IMR-90 (cell line): Measurements from ENCODE around the gene TUBGCP6. TPM values are rescaled to one million over a fixed set of nuclear protein-coding genes. Genes with fewer than 3 reads are reported as not detected.

Experiments used
- ATAC-seq: fragments of 200-7000 bp; cut with Tn5 transposase; 2 replicates; pipeline ENCODE4 v1.9.1; 2020; ENCODE audit warnings: low read depth, mild to moderate bottlenecking, moderate library complexity
- BruUV-seq: library from RNA; stranded (reverse); fragments of 400-500 nt; replicated peaks from 2 replicates; lab custom pipeline; 2021; lab: Mats Ljungman, UMichigan
- CTCF ChIA-PET: fragments of 300-600 bp; formaldehyde crosslinking; extraction: SDS; loops from one replicate; lab custom pipeline; 2021; ENCODE audit warnings: antibody characterized with exemption; lab: Yijun Ruan, JAX
- POLR2A ChIA-PET: fragments of 300-600 bp; sonication (Branson Sonifier 250); formaldehyde crosslinking; loops from one replicate; lab custom pipeline; 2022; ENCODE audit warnings: antibody characterized with exemption; ENCODE audit not compliant: unreplicated experiment; lab: Charles Lee
- DNase-seq: peaks from one replicate; pipeline ENCODE4 v3.0.0; 2013
- H2AFZ ChIP-seq: replicated peaks from 2 replicates; pipeline ENCODE3; 2013; ENCODE audit warnings: low read length, mild to moderate bottlenecking; ENCODE audit not compliant: poor library complexity
- H2AK5ac ChIP-seq: 2 replicates; pipeline ENCODE4 v1.6.1; 2013; ENCODE audit warnings: low read depth, low read length, inconsistent platforms
- H2AK9ac ChIP-seq: replicated peaks from 2 replicates; pipeline ENCODE3; 2013; ENCODE audit warnings: mild to moderate bottlenecking, low read depth, low read length, moderate library complexity; ENCODE audit not compliant: poor library complexity
- H2BK120ac ChIP-seq: 2 replicates; pipeline ENCODE4 v1.6.1; 2013; ENCODE audit warnings: low read depth, low read length, inconsistent platforms
- H2BK15ac ChIP-seq: 3 replicates; pipeline ENCODE4 v1.6.1; 2013; ENCODE audit warnings: low read depth, low read length, inconsistent platforms
- H2BK20ac ChIP-seq: 2 replicates; pipeline ENCODE4 v1.6.1; 2013; ENCODE audit warnings: low read depth, mild to moderate bottlenecking, inconsistent platforms, low read length, moderate library complexity
- H2BK5ac ChIP-seq: 2 replicates; pipeline ENCODE4 v1.6.1; 2013; ENCODE audit warnings: mild to moderate bottlenecking, low read depth, low read length, inconsistent platforms; ENCODE audit not compliant: poor library complexity, severe bottlenecking
- H3K14ac ChIP-seq: replicated peaks from 2 replicates; pipeline ENCODE4 v1.6.1; 2013; ENCODE audit warnings: low read depth, low read length, inconsistent platforms
- H3K18ac ChIP-seq: 2 replicates; pipeline ENCODE4 v1.6.1; 2013; ENCODE audit warnings: low read depth, low read length, control low read depth
- H3K23ac ChIP-seq: 2 replicates; pipeline ENCODE4 v1.6.1; 2013; ENCODE audit warnings: low read depth, low read length, inconsistent platforms
- H3K27ac ChIP-seq: 2 replicates; pipeline ENCODE4 v1.5.1; 2013; ENCODE audit warnings: mild to moderate bottlenecking, control low read depth, low read length; ENCODE audit not compliant: insufficient read depth
- H3K27me3 ChIP-seq: 2 replicates; pipeline ENCODE4 v1.6.1; 2013; ENCODE audit warnings: low read length; ENCODE audit not compliant: control insufficient read depth, insufficient read depth
- H3K36me3 ChIP-seq: 2 replicates; pipeline ENCODE4 v1.6.1; 2013; ENCODE audit warnings: low read length, mixed read lengths; ENCODE audit not compliant: control insufficient read depth, insufficient read depth
- H3K4ac ChIP-seq: 2 replicates; pipeline ENCODE4 v1.6.1; 2013; ENCODE audit warnings: low read depth, low read length, inconsistent platforms
- H3K4me1 ChIP-seq: 2 replicates; pipeline ENCODE4 v1.6.1; 2013; ENCODE audit warnings: low read length, mixed read lengths; ENCODE audit not compliant: control insufficient read depth, insufficient read depth
- H3K4me2 ChIP-seq: 2 replicates; pipeline ENCODE4 v1.6.1; 2013; ENCODE audit warnings: low read depth, mild to moderate bottlenecking, control low read depth, low read length, moderate library complexity
- H3K4me3 ChIP-seq: 2 replicates; pipeline ENCODE4 v1.5.1; 2013; ENCODE audit warnings: low read depth, mild to moderate bottlenecking, control low read depth, low read length, moderate library complexity; ENCODE audit not compliant: insufficient read depth
- H3K56ac ChIP-seq: 2 replicates; pipeline ENCODE4 v1.6.1; 2013; ENCODE audit warnings: low read length, inconsistent platforms; ENCODE audit not compliant: insufficient read depth; ENCODE audit errors: extremely low read depth
- H3K79me1 ChIP-seq, 2 experiments: 2 replicates each; pipeline ENCODE4 v1.6.1; 2013; ENCODE audit warnings: low read length in 2 of 2, inconsistent platforms in 1 of 2, low read depth in 1 of 2
- H3K9ac ChIP-seq: 2 replicates; pipeline ENCODE4 v1.6.1; 2013; ENCODE audit warnings: low read depth, low read length, control low read depth
- H3K9me1 ChIP-seq: 2 replicates; pipeline ENCODE4 v1.6.1; 2013; ENCODE audit warnings: low read length, inconsistent platforms; ENCODE audit not compliant: insufficient read depth
- H3K9me3 ChIP-seq: 2 replicates; pipeline ENCODE4 v1.6.1; 2013; ENCODE audit warnings: low read length; ENCODE audit not compliant: control insufficient read depth, insufficient read depth
- H4K20me1 ChIP-seq: 2 replicates; pipeline ENCODE4 v1.6.1; 2013; ENCODE audit warnings: low read length, inconsistent platforms; ENCODE audit not compliant: insufficient read depth
- H4K5ac ChIP-seq: 2 replicates; pipeline ENCODE4 v1.6.1; 2013; ENCODE audit warnings: mild to moderate bottlenecking, low read depth, low read length, control low read depth
- H4K8ac ChIP-seq, 2 experiments: 2 replicates each; pipeline ENCODE4 v1.6.1; 2013; ENCODE audit warnings: low read depth in 2 of 2, low read length in 2 of 2, control low read depth in 1 of 2, inconsistent platforms in 1 of 2
- H4K91ac ChIP-seq: 2 replicates; pipeline ENCODE4 v1.6.1; 2013; ENCODE audit warnings: low read depth, low read length, inconsistent platforms; ENCODE audit not compliant: insufficient read depth
- FOS ChIP-seq: fragments of 150-350 bp; IDR thresholded peaks from 2 replicates; pipeline ENCODE4 v1.6.1; 2016; ENCODE audit warnings: low read depth, low read length
- MAZ ChIP-seq: IDR thresholded peaks from 2 replicates; pipeline ENCODE4 v1.6.1; 2012; ENCODE audit warnings: low read depth, mild to moderate bottlenecking, low read length, improper control_type of control experiment, moderate library complexity, borderline replicate concordance
- RFX5 ChIP-seq: IDR thresholded peaks from 2 replicates; pipeline ENCODE4 v1.8.0; 2012; ENCODE audit warnings: low read depth, mild to moderate bottlenecking, low read length, moderate library complexity
- WGBS, 2 experiments: methylation state at CpG; one replicate each; pipeline versions ENCODE4 v1.1.5 to v1.1.7; 2013; ENCODE audit warnings: missing lambda C conversion rate in 2 of 2; ENCODE audit not compliant: insufficient read length in 1 of 2; ENCODE audit errors: extremely low coverage in 2 of 2; 5-methylcytosine and 5-hydroxymethylcytosine counted together
- dilution Hi-C: fragments of 300-500 bp; cut with HindIII; formaldehyde crosslinking; loops from one replicate; pipeline ENCODE4 v1.14.3; 2018; ENCODE audit warnings: low sequenced_read_pairs; ENCODE audit not compliant: unreplicated experiment
- in situ Hi-C: fragments of 300-500 bp; cut with MboI; formaldehyde crosslinking; loops from 3 replicates; pipeline ENCODE4 v1.14.3; 2019; ENCODE audit warnings: low sequenced_read_pairs, inconsistent platforms, mixed read lengths
- intact Hi-C: fragments of 100-400 bp; cut with micrococcal nuclease; formaldehyde crosslinking; loops from 2 replicates; pipeline ENCODE4 v1.10.0; 2022
- polyA plus RNA-seq, 3 experiments: library from polyadenylated mRNA; depleted of rRNA; stranded (reverse); fragments of >200 nt; gene quantifications; 2 replicates each; pipeline ENCODE4 v1.2.3, GENCODE V29; 2012; ENCODE audit warnings: low replicate concordance in 1 of 3
- total RNA-seq: library from RNA; depleted of rRNA; stranded (reverse); fragments of >200 nt; gene quantifications from 2 replicates; pipeline ENCODE4 v1.2.3, GENCODE V29; 2012

The TUBGCP6 gene
- total and polyA plus RNA-seq, 2 of the 4 experiments (the other 2 are of a cell fraction), result 10.8 to 28.6 TPM

DNA sequence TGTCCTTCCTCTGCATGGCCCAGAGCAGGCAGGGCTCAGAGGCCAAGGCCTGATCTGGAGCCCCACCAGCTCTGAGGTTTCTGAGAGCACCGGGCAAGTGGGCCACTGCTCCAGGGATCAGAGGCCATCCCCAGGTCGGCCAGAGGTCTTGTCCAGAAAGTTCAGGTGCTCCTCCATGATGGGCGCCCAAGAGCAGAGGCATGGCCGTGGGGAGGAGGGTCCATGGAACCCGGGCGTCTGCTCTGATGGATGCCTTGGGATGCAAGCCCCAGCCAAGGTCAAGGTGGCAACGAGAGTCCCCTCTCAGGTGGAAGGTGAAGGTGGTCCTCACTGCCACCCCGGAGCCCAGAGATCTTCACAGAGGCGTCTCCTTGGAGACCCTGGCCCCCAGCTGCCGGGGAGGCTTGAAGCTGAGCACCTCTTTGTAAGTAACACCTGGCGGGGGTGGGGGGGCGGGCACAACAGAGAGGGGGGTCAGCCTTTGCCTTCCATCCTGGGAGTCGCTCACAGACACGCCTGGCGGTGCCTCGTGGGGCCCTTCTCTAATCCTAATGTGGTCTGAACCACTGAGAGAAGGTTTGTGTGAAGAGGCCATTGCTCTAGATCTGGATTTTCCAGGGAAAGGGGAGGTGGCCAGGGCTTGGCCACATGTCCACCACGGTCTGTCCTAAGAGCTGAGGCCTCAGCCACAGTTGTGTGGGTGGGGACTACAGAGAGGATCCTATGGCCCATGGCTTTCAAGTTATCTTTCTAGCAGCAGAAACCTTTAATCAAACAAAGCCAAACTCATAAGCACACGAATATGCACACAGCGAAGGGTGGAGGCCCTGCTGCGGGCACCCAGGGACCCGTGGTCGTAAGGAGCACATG is 8.5 kb upstream of the TUBGCP6 start:
- Histone ChIP-seq H3K9me3 (no peaks in the 10 kb centered on the region), H2BK5ac (no peak overlapping the region), H4K91ac (no peak overlapping the region), H3K4me3 (no peak overlapping the region), H3K36me3 (peaks cover 36% of the 10 kb centered on the region; the same call in 1 of the 2 replicates), H2AK5ac (no peak overlapping the region), H3K23ac (no peak overlapping the region), H3K14ac (no peak overlapping the region), H3K4me2 (no peak overlapping the region), H2BK20ac (no peak overlapping the region), H3K27me3 (no peaks in the 10 kb centered on the region), H3K4ac (no peak overlapping the region), H2BK15ac (no peak overlapping the region), H3K56ac (no peak overlapping the region), H4K8ac (no peak overlapping the region), H3K9ac (no peak overlapping the region), H3K18ac (no peak overlapping the region), H2BK120ac (no peak overlapping the region), H4K20me1 (peaks cover 23% of the 10 kb centered on the region), H3K9me1 (no peaks in the 10 kb centered on the region), H4K5ac (no peak overlapping the region), H3K27ac (no peak overlapping the region), H3K4me1 (peaks cover 12% of the 10 kb centered on the region), H2AFZ (peak overlapping the region; percentile 11), H2AK9ac (no peak overlapping the region), H3K79me1 (peaks cover 9 to 29% of the 10 kb centered on the region in 2 experiments; a peak in 3 of 4 replicates)
- DNase-seq (no peak), ATAC-seq (no peak)
- 78% methylated on average over 8 of the region's 22 CpGs; no CpG with 5 or more reads in 1 of the 2 experiments for WGBS, 2 experiments
- intact Hi-C loops (loop anchor here (2.0 kb wide), 1 partner anchor 74 kb away; the partner anchor contains the start of gene DENND6B), in situ Hi-C loops (loop anchor here (5.0 kb wide), 1 partner anchor 74 kb away; the partner anchor contains the start of gene DENND6B), dilution Hi-C loops (no loop called here)
- CTCF ChIA-PET, result interaction anchor here (0.8 kb wide), 1 partner anchor 113 kb away, joined by 3 read pairs; no protein-coding TSS in a partner anchor
- no TSS peak for BruUV-seq
- POLR2A ChIA-PET, result no interaction called here
- TF ChIP-seq FOS (no peak), MAZ (no peak), RFX5 (no peak)
